Panc1 (cell line): ENCODE results near the gene CXCL6. TPM values are rescaled to one million over a fixed set of nuclear protein-coding genes. Genes with fewer than 3 reads are reported as not detected.

ENCODE experiments used
- ATAC-seq: fragments of 200-7000 bp; cut with Tn5 transposase; 2 replicates; pipeline ENCODE4 v1.9.1; 2020; ENCODE audit warnings: mild to moderate bottlenecking, moderate library complexity
- BruUV-seq: library from RNA; stranded (reverse); fragments of 400-500 nt; replicated peaks from 2 replicates; lab custom pipeline; 2021; lab: Mats Ljungman, UMichigan
- CTCF ChIA-PET: fragments of 300-600 bp; sonication (Branson Sonifier 250); formaldehyde crosslinking; loops from one replicate; lab custom pipeline; 2022; ENCODE audit warnings: antibody characterized with exemption; lab: Charles Lee
- POLR2A ChIA-PET: fragments of 300-600 bp; sonication (Branson Sonifier 250); formaldehyde crosslinking; loops from one replicate; lab custom pipeline; 2022; ENCODE audit warnings: antibody characterized with exemption; lab: Charles Lee
- DNase-seq: peaks from one replicate; pipeline ENCODE4 v3.0.0-alpha.2; 2010; ENCODE audit warnings: low read depth, low spot score
- H3K27ac ChIP-seq: 2 replicates; pipeline ENCODE4 v1.5.1; 2011; ENCODE audit warnings: mild to moderate bottlenecking, low read length, inconsistent platforms
- H3K27me3 ChIP-seq: fragments of 200-500 bp; sonication (Bioruptor generic); 2 replicates; pipeline ENCODE4 v1.6.0; 2014; ENCODE audit warnings: low read length, inconsistent platforms; ENCODE audit not compliant: control insufficient read depth, insufficient read depth
- H3K36me3 ChIP-seq: fragments of 200-500 bp; sonication (Bioruptor generic); 2 replicates; pipeline ENCODE4 v1.5.1; 2014; ENCODE audit warnings: inconsistent platforms, mild to moderate bottlenecking, low read length, moderate library complexity; ENCODE audit not compliant: control insufficient read depth, insufficient read depth
- H3K4me1 ChIP-seq: 2 replicates; pipeline ENCODE4 v1.5.1; 2011; ENCODE audit warnings: inconsistent platforms, mild to moderate bottlenecking, low read length, moderate library complexity; ENCODE audit not compliant: control insufficient read depth, insufficient read depth
- H3K4me3 ChIP-seq, 2 experiments: 2 replicates each; pipeline ENCODE4 v1.5.1; 2011 to 2012; ENCODE audit warnings: low read depth in 2 of 2, low read length in 2 of 2, mild to moderate bottlenecking in 2 of 2, inconsistent platforms in 1 of 2, moderate library complexity in 1 of 2
- H3K9me3 ChIP-seq: fragments of 200-500 bp; sonication (Bioruptor generic); 2 replicates; pipeline ENCODE4 v1.5.1; 2014; ENCODE audit warnings: low read depth, mild to moderate bottlenecking, inconsistent platforms, low read length, moderate library complexity; ENCODE audit not compliant: control insufficient read depth, insufficient read depth
- CTCF ChIP-seq: fragments of 450-650 bp; IDR thresholded peaks from 2 replicates; pipeline ENCODE4 v1.5.1; 2017; ENCODE audit warnings: mild to moderate bottlenecking
- POLR2AphosphoS5 ChIP-seq: IDR thresholded peaks from 2 replicates; pipeline ENCODE4 v1.6.1; 2012; ENCODE audit warnings: mild to moderate bottlenecking, low read depth, low read length, moderate library complexity
- REST ChIP-seq, 2 experiments: IDR thresholded peaks; 2 replicates each; pipeline ENCODE4 v1.6.1; 2011 to 2012; ENCODE audit warnings: low read depth in 2 of 2, control low read depth in 1 of 2, low read length in 1 of 2, mild to moderate bottlenecking in 1 of 2, moderate library complexity in 1 of 2; ENCODE audit not compliant: insufficient read depth in 1 of 2
- SIN3A ChIP-seq: IDR thresholded peaks from 2 replicates; pipeline ENCODE4 v1.6.1; 2012; ENCODE audit warnings: low read depth, mild to moderate bottlenecking, low read length, moderate library complexity, borderline replicate concordance; ENCODE audit not compliant: insufficient read depth
- TCF7L2 ChIP-seq: IDR thresholded peaks from 2 replicates; pipeline ENCODE4 v1.6.1; 2011; ENCODE audit warnings: mild to moderate bottlenecking, low read depth, low read length, inconsistent platforms
- in situ Hi-C: cut with HindIII; loops from 2 replicates; pipeline ENCODE4 v1.10.0; 2016; ENCODE audit warnings: low sequenced_read_pairs, low pct_unique_long_range_greater_than_20kb
- intact Hi-C: fragments of 100-400 bp; cut with micrococcal nuclease; formaldehyde crosslinking; loops from one replicate; pipeline ENCODE4 v1.10.0; 2022; ENCODE audit not compliant: unreplicated experiment
- total RNA-seq: library from RNA; stranded (reverse); gene quantifications from one replicate; pipeline ENCODE4 v1.2.1, GENCODE V29; 2021; ENCODE audit not compliant: unreplicated experiment

CXCL6 gene
- total RNA-seq, 1 experiment from 2014 or later: 0.33 TPM

- TF ChIP-seq SIN3A: no peak
- no peak for TF ChIP-seq REST (IDR thresholded peaks at IDR 0.05; ENCODE audit: insufficient read depth in 1 of 2, low read depth in 2 of 2, low read length in 1 of 2)
- no peak for TF ChIP-seq TCF7L2
- no peak for TF ChIP-seq POLR2AphosphoS5
- no peak for TF ChIP-seq CTCF
- Histone ChIP-seq H3K4me3 (no peak overlapping the region), H3K36me3 (no peaks in the 10 kb centered on the region), H3K27ac (no peak overlapping the region), H3K9me3 (no peaks in the 10 kb centered on the region), H3K27me3 (no peaks in the 10 kb centered on the region), H3K4me1 (no peaks in the 10 kb centered on the region)
- no peak for DNase-seq
- in situ Hi-C loops (no loop called here), intact Hi-C loops (no loop called here)
- no TSS peak for BruUV-seq
- CTCF ChIA-PET: no interaction called here
- no peak for ATAC-seq
- POLR2A ChIA-PET: no interaction called here
Observed at GRCh38 chr4:73810191-73810590, 26.3 kb upstream of the CXCL6 start.

GRCh38 chr4:73811841-73812240, 24.6 kb upstream of the CXCL6 start:
- TF ChIP-seq POLR2AphosphoS5 (no peak), SIN3A (no peak), TCF7L2 (no peak), REST (IDR thresholded peaks at IDR 0.05; ENCODE audit: insufficient read depth in 1 of 2, low read depth in 2 of 2, low read length in 1 of 2) (no peak), CTCF (no peak)
- ChIA-PET CTCF (no interaction called here), POLR2A (no interaction called here)
- intact Hi-C loops: no loop called here
- Histone ChIP-seq H3K4me1 (no peaks in the 10 kb centered on the region), H3K4me3 (no peak overlapping the region), H3K9me3 (no peaks in the 10 kb centered on the region), H3K36me3 (no peaks in the 10 kb centered on the region), H3K27me3 (no peaks in the 10 kb centered on the region), H3K27ac (no peak overlapping the region)
- ATAC-seq (no peak), DNase-seq (no peak)
- no TSS peak for BruUV-seq
- in situ Hi-C loops: no loop called here
